Vagina (tissue), 2 donors: ENCODE results near the gene ZNF207. TPM values are rescaled to one million over a fixed set of nuclear protein-coding genes. Genes with fewer than 3 reads are reported as not detected.
"Not testable (repeated sequence)": the region's sequence is repeated elsewhere in the genome, so short reads cannot be mapped to it uniquely, and the experiment has no call there.

Experiments used
- DNase-seq, 2 donors: peaks; one replicate each; pipeline ENCODE4 v3.0.0-alpha.2; 2017; ENCODE audit errors: extremely low spot score in 2 of 2
- H3K27ac ChIP-seq: fragments of 200-600 bp; sonication (generic); one replicate; pipeline ENCODE4 v1.5.1; 2019
- H3K27me3 ChIP-seq: fragments of 200-600 bp; sonication (generic); one replicate; pipeline ENCODE4 v1.5.1; 2019
- H3K36me3 ChIP-seq, 2 donors: fragments of 200-600 bp; sonication (generic); one replicate each; pipeline ENCODE4 v1.5.1; 2017 to 2019
- H3K4me1 ChIP-seq: fragments of 200-600 bp; sonication (generic); one replicate; pipeline ENCODE4 v1.5.1; 2019
- H3K4me3 ChIP-seq, 2 donors: fragments of 200-600 bp; sonication (generic); 1 replicate in 1 of 2; 2 replicates in 1 of 2; pipeline ENCODE4 v1.5.1; 2016 to 2019
- H3K9me3 ChIP-seq: fragments of 200-600 bp; sonication (generic); one replicate; pipeline ENCODE4 v1.5.1; 2019
- CTCF ChIP-seq, 3 experiments: fragments of 450-650 bp in 2 of 3; fragments of 200-600 bp in 1 of 3; sonication (generic) in 1 of 3; IDR thresholded peaks; one replicate each; pipeline ENCODE4 v1.5.1; 2017 to 2019; ENCODE audit warnings: antibody characterized with exemption in 3 of 3, mild to moderate bottlenecking in 2 of 3, moderate library complexity in 2 of 3
- POLR2A ChIP-seq, 2 donors: fragments of 450-650 bp; IDR thresholded peaks; one replicate each; pipeline ENCODE4 v1.6.1; 2017; ENCODE audit warnings: antibody characterized with exemption in 2 of 2, mild to moderate bottlenecking in 2 of 2, moderate library complexity in 2 of 2
- POLR2AphosphoS5 ChIP-seq, 2 donors: sonication (generic); formaldehyde crosslinking; IDR thresholded peaks; one replicate each; pipeline ENCODE4 v1.9.0; 2017; ENCODE audit warnings: antibody characterized with exemption in 2 of 2, mild to moderate bottlenecking in 2 of 2, low read depth in 1 of 2; ENCODE audit not compliant: insufficient read depth in 1 of 2
- intact Hi-C: fragments of 100-400 bp; cut with DNase I; formaldehyde crosslinking; loops from one replicate; pipeline ENCODE4 v1.15.1; 2023
- microRNA counts, 2 donors: library from miRNA; unstranded; fragments of <30 nt; microRNA quantifications; one replicate each; lab custom pipeline; 2016 to 2017
- microRNA-seq: library from miRNA; unstranded; fragments of <30 nt; microRNA quantifications from one replicate; pipeline ENCODE4, GENCODE V29; 2017; ENCODE audit warnings: borderline number of aligned reads, borderline replicate concordance
- small RNA-seq: library from RNA; depleted of rRNA; stranded (forward); fragments of <200 nt; gene quantifications from one replicate; pipeline ENCODE3, GENCODE V24; 2016
- total RNA-seq: library from RNA; depleted of rRNA; stranded (reverse); fragments of >200 nt; gene quantifications from one replicate; pipeline ENCODE4 v1.2.3, GENCODE V29; 2016

ZNF207 gene
- total RNA-seq, 1 donor from 2014 or later = 193 TPM

GRCh38 chr17:32393904-32394303, 43.9 kb downstream of the ZNF207 start:
- TF ChIP-seq CTCF (IDR thresholded peaks at IDR 0.05) = no peak

GRCh38 chr17:32396343-32396742, 46.4 kb downstream of the ZNF207 start:
- intact Hi-C loops = no loop called here
- H3K27ac ChIP-seq = no peak overlapping the region

More at GRCh38 chr17:32393904-32394303, 43.9 kb downstream of the ZNF207 start:
- H3K4me3 ChIP-seq = no peak overlapping the region
- no peaks in the 10 kb centered on the region for H3K4me1 ChIP-seq
- intact Hi-C loops = no loop called here
- no peaks in the 10 kb centered on the region for H3K36me3 ChIP-seq
- H3K9me3 ChIP-seq = no peaks in the 10 kb centered on the region
- DNase-seq = no peak
- H3K27me3 ChIP-seq = no peaks in the 10 kb centered on the region
- H3K27ac ChIP-seq = no peak overlapping the region

GRCh38 chr17:32398946-32399345, 49.0 kb downstream of the ZNF207 start:
- DNase-seq = no peak
- intact Hi-C loops = no loop called here
- no peak overlapping the region for H3K27ac ChIP-seq
- no peaks in the 10 kb centered on the region for H3K36me3 ChIP-seq
- no peaks in the 10 kb centered on the region for H3K4me1 ChIP-seq
- TF ChIP-seq CTCF (IDR thresholded peaks at IDR 0.05) (no peak), POLR2AphosphoS5 (IDR thresholded peaks at IDR 0.05; ENCODE audit: insufficient read depth in 1 of 2, low read depth in 1 of 2) (no peak), POLR2A (IDR thresholded peaks at IDR 0.05) (no peak)
- no peaks in the 10 kb centered on the region for H3K9me3 ChIP-seq
- H3K4me3 ChIP-seq = no peak overlapping the region
- no peaks in the 10 kb centered on the region for H3K27me3 ChIP-seq

More at GRCh38 chr17:32396343-32396742, 46.4 kb downstream of the ZNF207 start:
- Histone ChIP-seq H3K27me3 (no peaks in the 10 kb centered on the region), H3K36me3 (no peaks in the 10 kb centered on the region), H3K9me3 (no peaks in the 10 kb centered on the region), H3K4me1 (no peaks in the 10 kb centered on the region), H3K4me3 (no peak overlapping the region)
- DNase-seq = no peak
- TF ChIP-seq POLR2A (IDR thresholded peaks at IDR 0.05) = no peak
- TF ChIP-seq CTCF (IDR thresholded peaks at IDR 0.05) = no peak
- TF ChIP-seq POLR2AphosphoS5 (IDR thresholded peaks at IDR 0.05; ENCODE audit: insufficient read depth in 1 of 2, low read depth in 1 of 2) = no peak

GRCh38 chr17:32410085-32410484, 60.1 kb downstream of the ZNF207 start:
- intact Hi-C loops, DNase-seq, H3K4me1 ChIP-seq: not testable (repeated sequence)

GRCh38 chr17:32426894-32427293, 76.9 kb downstream of the ZNF207 start:
- intact Hi-C loops = no loop called here
- H3K9me3 ChIP-seq = no peaks in the 10 kb centered on the region
- no peak for DNase-seq
- H3K36me3 ChIP-seq = no peaks in the 10 kb centered on the region
- no peaks in the 10 kb centered on the region for H3K27me3 ChIP-seq
- no peak overlapping the region for H3K4me3 ChIP-seq
- H3K27ac ChIP-seq = no peak overlapping the region
- no peak for TF ChIP-seq POLR2AphosphoS5 (IDR thresholded peaks at IDR 0.05; ENCODE audit: insufficient read depth in 1 of 2, low read depth in 1 of 2)
- TF ChIP-seq CTCF (IDR thresholded peaks at IDR 0.05) = no peak
- no peak for TF ChIP-seq POLR2A (IDR thresholded peaks at IDR 0.05)
- H3K4me1 ChIP-seq = no peaks in the 10 kb centered on the region

More at GRCh38 chr17:32410085-32410484, 60.1 kb downstream of the ZNF207 start:
- H3K27me3 ChIP-seq, H3K27ac ChIP-seq, H3K9me3 ChIP-seq, H3K4me3 ChIP-seq, H3K36me3 ChIP-seq: not testable (repeated sequence)

- DNase-seq = no peak
- Histone ChIP-seq H3K27ac (no peak overlapping the region), H3K4me1 (no peaks in the 10 kb centered on the region), H3K36me3 (no peaks in the 10 kb centered on the region), H3K4me3 (no peak overlapping the region), H3K9me3 (no peaks in the 10 kb centered on the region), H3K27me3 (no peaks in the 10 kb centered on the region)
- TF ChIP-seq POLR2AphosphoS5 (IDR thresholded peaks at IDR 0.05; ENCODE audit: insufficient read depth in 1 of 2, low read depth in 1 of 2) = no peak
- intact Hi-C loops = no loop called here
Measured at GRCh38 chr17:32429598-32429997, 79.6 kb downstream of the ZNF207 start.

MicroRNA genes within 50 kb of the gene (microRNA counts, 767-probe panel; counts per million panel counts)
- microRNA hsa-miR-632 (lab: Ali Mortazavi, UCI) = 238 to 261 counts per million in 2 donors

Small RNAs within 50 kb of the gene (microRNA-seq; reads per million reads assigned to microRNA genes)
- not detected for gene MIR632

Small RNAs within 50 kb of the gene (small RNA-seq; reads per million reads assigned to genes)
- not detected for gene AC005899.6

Other genes with a start within 250 kb of the ZNF207 start
- 46.2 TPM for gene RHOT1, start 207.7 kb upstream of the ZNF207 start, total RNA-seq
- gene RHBDL3, start 84.3 kb upstream of the ZNF207 start, total RNA-seq = 1.7 TPM
- gene C17orf75, start 8.0 kb upstream of the ZNF207 start, total RNA-seq = 15.0 TPM
- 46.9 TPM for gene PSMD11, start 94.4 kb downstream of the ZNF207 start, total RNA-seq
- 4.9 TPM for gene CDK5R1, start 136.8 kb downstream of the ZNF207 start, total RNA-seq